HUES48 (cell line): ENCODE data around the gene TMEM267.
"Not testable (repeated sequence)": the region's sequence is repeated elsewhere in the genome, so short reads cannot be mapped to it uniquely, and the experiment has no call there.

Source experiments
- H3K27ac ChIP-seq: one replicate; pipeline ENCODE4 v1.7.0; 2013; ENCODE audit warnings: low read depth, low read length, inconsistent platforms
- H3K27me3 ChIP-seq: 2 replicates; pipeline ENCODE4 v1.6.1; 2013; ENCODE audit warnings: mild to moderate bottlenecking, low read length; ENCODE audit not compliant: control insufficient read depth, insufficient read depth
- H3K36me3 ChIP-seq: 2 replicates; pipeline ENCODE4 v1.6.1; 2013; ENCODE audit warnings: low read length; ENCODE audit not compliant: control insufficient read depth, insufficient read depth
- H3K4me1 ChIP-seq: 2 replicates; pipeline ENCODE4 v1.6.1; 2013; ENCODE audit warnings: mild to moderate bottlenecking, low read length; ENCODE audit not compliant: control insufficient read depth, insufficient read depth
- H3K4me3 ChIP-seq: 2 replicates; pipeline ENCODE4 v1.5.1; 2013; ENCODE audit warnings: mild to moderate bottlenecking, low read depth, low read length
- H3K9ac ChIP-seq: 2 replicates; pipeline ENCODE4 v1.6.1; 2013; ENCODE audit warnings: mild to moderate bottlenecking, low read depth, low read length, moderate library complexity
- H3K9me3 ChIP-seq: 2 replicates; pipeline ENCODE4 v1.6.1; 2013; ENCODE audit warnings: low read length; ENCODE audit not compliant: control insufficient read depth, insufficient read depth

The TMEM267 gene

GRCh38 chr5:43456556-43456955 lies 27.1 kb downstream of the TMEM267 start:
- H3K36me3 ChIP-seq = no peaks in the 10 kb centered on the region; the same call in none of the 2 replicates
- H3K9ac ChIP-seq = no peak overlapping the region
- no peaks in the 10 kb centered on the region for H3K4me1 ChIP-seq
- H3K27ac ChIP-seq = no peak overlapping the region
- H3K9me3 ChIP-seq = peaks cover 7% of the 10 kb centered on the region
- H3K4me3 ChIP-seq = no peak overlapping the region
- no peaks in the 10 kb centered on the region for H3K27me3 ChIP-seq

GRCh38 chr5:43441575-43441974 lies 42.1 kb downstream of the TMEM267 start:
- not testable (repeated sequence) for H3K27me3 ChIP-seq, H3K9ac ChIP-seq, H3K4me1 ChIP-seq, H3K36me3 ChIP-seq, H3K4me3 ChIP-seq, H3K27ac ChIP-seq, H3K9me3 ChIP-seq

- H3K4me3 ChIP-seq = no peak overlapping the region
- H3K9me3 ChIP-seq = no peaks in the 10 kb centered on the region
- no peak overlapping the region for H3K9ac ChIP-seq
- H3K36me3 ChIP-seq = no peaks in the 10 kb centered on the region
- no peak overlapping the region for H3K27ac ChIP-seq
- no peaks in the 10 kb centered on the region for H3K27me3 ChIP-seq
- no peaks in the 10 kb centered on the region; the same call in 1 of the 2 replicates for H3K4me1 ChIP-seq
Measured at GRCh38 chr5:43437062-43437660, 46.5 kb downstream of the TMEM267 start.

GRCh38 chr5:43433382-43433781 lies 50.3 kb downstream of the TMEM267 start:
- Histone ChIP-seq H3K9me3 (no peaks in the 10 kb centered on the region), H3K9ac (no peak overlapping the region), H3K4me1 (no peaks in the 10 kb centered on the region; the same call in 1 of the 2 replicates), H3K4me3 (no peak overlapping the region), H3K27me3 (no peaks in the 10 kb centered on the region), H3K27ac (no peak overlapping the region), H3K36me3 (no peaks in the 10 kb centered on the region)

GRCh38 chr5:43432486-43433375 lies 50.9 kb downstream of the TMEM267 start:
- no peaks in the 10 kb centered on the region for H3K9me3 ChIP-seq
- H3K27me3 ChIP-seq = no peaks in the 10 kb centered on the region
- no peak overlapping the region for H3K27ac ChIP-seq
- no peak overlapping the region for H3K4me3 ChIP-seq
- no peak overlapping the region for H3K9ac ChIP-seq
- H3K4me1 ChIP-seq = no peaks in the 10 kb centered on the region; the same call in 1 of the 2 replicates
- no peaks in the 10 kb centered on the region for H3K36me3 ChIP-seq

GRCh38 chr5:43429706-43430105 lies 54.0 kb downstream of the TMEM267 start:
- Histone ChIP-seq H3K36me3 (no peaks in the 10 kb centered on the region), H3K4me1 (no peaks in the 10 kb centered on the region; the same call in 1 of the 2 replicates), H3K9ac (no peak overlapping the region), H3K27me3 (no peaks in the 10 kb centered on the region), H3K9me3 (no peaks in the 10 kb centered on the region), H3K4me3 (no peak overlapping the region), H3K27ac (no peak overlapping the region)

GRCh38 chr5:43429016-43429415 lies 54.6 kb downstream of the TMEM267 start:
- no peaks in the 10 kb centered on the region for H3K27me3 ChIP-seq
- H3K27ac ChIP-seq = no peak overlapping the region
- H3K9me3 ChIP-seq = no peaks in the 10 kb centered on the region
- no peak overlapping the region for H3K9ac ChIP-seq
- no peaks in the 10 kb centered on the region for H3K36me3 ChIP-seq
- H3K4me3 ChIP-seq = no peak overlapping the region
- H3K4me1 ChIP-seq = no peaks in the 10 kb centered on the region; the same call in 1 of the 2 replicates

GRCh38 chr5:43427306-43427705 lies 56.4 kb downstream of the TMEM267 start:
- no peaks in the 10 kb centered on the region for H3K36me3 ChIP-seq
- H3K27me3 ChIP-seq = no peaks in the 10 kb centered on the region
- no peak overlapping the region for H3K27ac ChIP-seq
- H3K9me3 ChIP-seq = no peaks in the 10 kb centered on the region
- no peak overlapping the region for H3K9ac ChIP-seq
- H3K4me3 ChIP-seq = no peak overlapping the region
- no peaks in the 10 kb centered on the region; the same call in 1 of the 2 replicates for H3K4me1 ChIP-seq

- Histone ChIP-seq H3K4me3 (no peak overlapping the region), H3K9ac (no peak overlapping the region), H3K9me3 (no peaks in the 10 kb centered on the region), H3K36me3 (no peaks in the 10 kb centered on the region), H3K27me3 (no peaks in the 10 kb centered on the region), H3K27ac (no peak overlapping the region), H3K4me1 (no peaks in the 10 kb centered on the region)
Measured at GRCh38 chr5:43425983-43426382, 57.7 kb downstream of the TMEM267 start.

- not testable (repeated sequence) for H3K27me3 ChIP-seq, H3K9me3 ChIP-seq, H3K36me3 ChIP-seq, H3K27ac ChIP-seq, H3K4me3 ChIP-seq, H3K4me1 ChIP-seq, H3K9ac ChIP-seq
Measured at GRCh38 chr5:43423086-43423485, 60.6 kb downstream of the TMEM267 start.

- H3K27me3 ChIP-seq = no peaks in the 10 kb centered on the region
- H3K4me3 ChIP-seq = no peak overlapping the region
- H3K9ac ChIP-seq = no peak overlapping the region
- H3K36me3 ChIP-seq = no peaks in the 10 kb centered on the region
- H3K27ac ChIP-seq = no peak overlapping the region
- H3K9me3 ChIP-seq = no peaks in the 10 kb centered on the region
- no peaks in the 10 kb centered on the region for H3K4me1 ChIP-seq
Measured at GRCh38 chr5:43422143-43422542, 61.5 kb downstream of the TMEM267 start.
